DOHH2 (cell line): ENCODE results near the gene MEOX1.

ENCODE experiments used
- H3F3A ChIP-seq: fragments of 200-600 bp; sonication (generic), shearing (Covaris generic); 2 replicates; pipeline ENCODE4 v1.6.0; 2016; ENCODE audit warnings: antibody characterized with exemption, mild to moderate bottlenecking; ENCODE audit not compliant: control insufficient read depth, insufficient read depth
- H3K27ac ChIP-seq: fragments of 200-600 bp; sonication (generic); 2 replicates; pipeline ENCODE4 v1.5.1; 2014; ENCODE audit warnings: low read depth, mild to moderate bottlenecking, low read length, moderate library complexity
- H3K27me3 ChIP-seq: fragments of 200-600 bp; sonication (generic); 2 replicates; pipeline ENCODE4 v1.6.1; 2014; ENCODE audit warnings: mild to moderate bottlenecking, low read length, mixed read lengths; ENCODE audit not compliant: control insufficient read depth
- H3K36me3 ChIP-seq: fragments of 200-600 bp; sonication (generic); 2 replicates; pipeline ENCODE4 v1.6.1; 2014; ENCODE audit warnings: mild to moderate bottlenecking, low read length, moderate library complexity, mixed read lengths; ENCODE audit not compliant: control insufficient read depth
- H3K4me1 ChIP-seq: fragments of 200-600 bp; sonication (generic); 2 replicates; pipeline ENCODE4 v1.6.1; 2014; ENCODE audit warnings: mild to moderate bottlenecking, low read length, mixed read lengths; ENCODE audit not compliant: control insufficient read depth
- H3K4me2 ChIP-seq: fragments of 200-600 bp; sonication (generic); 2 replicates; pipeline ENCODE4 v1.6.0; 2014; ENCODE audit warnings: mild to moderate bottlenecking, low read length, moderate library complexity
- H3K4me3 ChIP-seq: fragments of 200-600 bp; sonication (generic); 2 replicates; pipeline ENCODE4 v1.5.1; 2014; ENCODE audit warnings: mild to moderate bottlenecking, low read length, mixed read lengths
- H3K79me2 ChIP-seq: fragments of 200-600 bp; sonication (generic); 2 replicates; pipeline ENCODE4 v1.6.1; 2014; ENCODE audit warnings: mild to moderate bottlenecking, low read length, mixed read lengths; ENCODE audit not compliant: control insufficient read depth
- H3K9me2 ChIP-seq: fragments of 200-600 bp; sonication (generic); replicated peaks from 2 replicates; pipeline ENCODE4 v1.6.1; 2014; ENCODE audit warnings: mild to moderate bottlenecking, low read length, mixed read lengths; ENCODE audit not compliant: control insufficient read depth
- H3K9me3 ChIP-seq: fragments of 200-600 bp; sonication (generic); 2 replicates; pipeline ENCODE4 v1.6.1; 2014; ENCODE audit warnings: antibody characterized with exemption, low read length, mixed read lengths; ENCODE audit not compliant: control insufficient read depth, insufficient read depth
- H4K20me1 ChIP-seq: fragments of 200-600 bp; sonication (generic); 2 replicates; pipeline ENCODE4 v1.6.0; 2014; ENCODE audit warnings: low read depth, mild to moderate bottlenecking, antibody characterized with exemption, low read length, moderate library complexity; ENCODE audit not compliant: control insufficient read depth, insufficient read depth
- EZH2phosphoT487 ChIP-seq: fragments of 200-600 bp; sonication (generic); IDR thresholded peaks from 2 replicates; pipeline ENCODE4 v1.6.1; 2017; ENCODE audit warnings: borderline replicate concordance, mild to moderate bottlenecking, antibody characterized with exemption, low read length, moderate library complexity, mixed read lengths
- TF ChIP-seq, protein P1 (sequence below): fragments of 200-600 bp; sonication (generic); IDR thresholded peaks from one replicate; pipeline ENCODE4 v1.5.1; 2014; ENCODE audit warnings: antibody characterized with exemption, mild to moderate bottlenecking, low read depth, low read length; ENCODE audit not compliant: poor library complexity, severe bottlenecking

MEOX1 gene

DNA sequence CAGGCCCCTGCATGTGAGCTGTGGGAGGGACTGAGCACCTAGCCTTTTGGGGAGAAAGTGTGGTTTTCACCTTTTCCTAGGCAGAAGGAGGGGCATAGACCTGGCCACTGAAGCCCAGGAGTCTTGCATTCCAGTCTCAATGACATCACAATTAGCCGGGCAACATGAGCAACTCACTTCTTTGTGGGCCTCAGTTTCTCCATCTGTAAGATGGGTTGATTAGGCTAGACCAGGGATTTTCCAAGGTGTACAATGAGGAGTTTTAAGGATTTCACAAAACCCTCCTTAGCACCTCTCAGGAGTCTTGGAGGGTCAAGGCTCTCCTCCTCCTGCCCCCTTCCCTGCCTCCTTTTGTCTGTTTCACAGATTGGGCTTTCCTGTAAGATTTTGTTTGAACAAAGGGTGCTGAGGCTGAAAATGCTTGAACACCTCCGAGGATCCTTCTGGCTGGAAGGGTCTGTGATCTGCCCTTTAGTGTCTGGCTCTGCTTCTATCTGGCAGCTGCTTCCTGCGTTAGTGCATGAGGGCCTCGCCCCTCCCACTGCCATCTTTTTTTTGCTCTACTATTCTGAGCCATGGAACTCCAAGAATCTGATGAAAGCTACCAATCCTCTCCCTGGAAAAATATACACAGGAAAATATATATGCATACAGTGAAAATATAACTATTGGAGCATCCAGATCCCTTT, 63.2 kb downstream of the MEOX1 start:
- no peaks in the 10 kb centered on the region for H3K79me2 ChIP-seq
- no peak overlapping the region for H3K4me3 ChIP-seq
- no peaks in the 10 kb centered on the region for H3K9me2 ChIP-seq
- no peaks in the 10 kb centered on the region for H3K4me1 ChIP-seq
- no peaks in the 10 kb centered on the region for H3K9me3 ChIP-seq
- H3F3A ChIP-seq: no peaks in the 10 kb centered on the region
- H3K27ac ChIP-seq: no peak overlapping the region
- peaks cover 2% of the 10 kb centered on the region; the same call in 1 of the 2 replicates for H3K27me3 ChIP-seq
- H4K20me1 ChIP-seq: no peaks in the 10 kb centered on the region
- TF ChIP-seq, protein P1, sequence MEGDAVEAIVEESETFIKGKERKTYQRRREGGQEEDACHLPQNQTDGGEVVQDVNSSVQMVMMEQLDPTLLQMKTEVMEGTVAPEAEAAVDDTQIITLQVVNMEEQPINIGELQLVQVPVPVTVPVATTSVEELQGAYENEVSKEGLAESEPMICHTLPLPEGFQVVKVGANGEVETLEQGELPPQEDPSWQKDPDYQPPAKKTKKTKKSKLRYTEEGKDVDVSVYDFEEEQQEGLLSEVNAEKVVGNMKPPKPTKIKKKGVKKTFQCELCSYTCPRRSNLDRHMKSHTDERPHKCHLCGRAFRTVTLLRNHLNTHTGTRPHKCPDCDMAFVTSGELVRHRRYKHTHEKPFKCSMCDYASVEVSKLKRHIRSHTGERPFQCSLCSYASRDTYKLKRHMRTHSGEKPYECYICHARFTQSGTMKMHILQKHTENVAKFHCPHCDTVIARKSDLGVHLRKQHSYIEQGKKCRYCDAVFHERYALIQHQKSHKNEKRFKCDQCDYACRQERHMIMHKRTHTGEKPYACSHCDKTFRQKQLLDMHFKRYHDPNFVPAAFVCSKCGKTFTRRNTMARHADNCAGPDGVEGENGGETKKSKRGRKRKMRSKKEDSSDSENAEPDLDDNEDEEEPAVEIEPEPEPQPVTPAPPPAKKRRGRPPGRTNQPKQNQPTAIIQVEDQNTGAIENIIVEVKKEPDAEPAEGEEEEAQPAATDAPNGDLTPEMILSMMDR: no peak
- no peak for TF ChIP-seq EZH2phosphoT487
- H3K4me2 ChIP-seq: no peak overlapping the region
- no peaks in the 10 kb centered on the region for H3K36me3 ChIP-seq

DNA sequence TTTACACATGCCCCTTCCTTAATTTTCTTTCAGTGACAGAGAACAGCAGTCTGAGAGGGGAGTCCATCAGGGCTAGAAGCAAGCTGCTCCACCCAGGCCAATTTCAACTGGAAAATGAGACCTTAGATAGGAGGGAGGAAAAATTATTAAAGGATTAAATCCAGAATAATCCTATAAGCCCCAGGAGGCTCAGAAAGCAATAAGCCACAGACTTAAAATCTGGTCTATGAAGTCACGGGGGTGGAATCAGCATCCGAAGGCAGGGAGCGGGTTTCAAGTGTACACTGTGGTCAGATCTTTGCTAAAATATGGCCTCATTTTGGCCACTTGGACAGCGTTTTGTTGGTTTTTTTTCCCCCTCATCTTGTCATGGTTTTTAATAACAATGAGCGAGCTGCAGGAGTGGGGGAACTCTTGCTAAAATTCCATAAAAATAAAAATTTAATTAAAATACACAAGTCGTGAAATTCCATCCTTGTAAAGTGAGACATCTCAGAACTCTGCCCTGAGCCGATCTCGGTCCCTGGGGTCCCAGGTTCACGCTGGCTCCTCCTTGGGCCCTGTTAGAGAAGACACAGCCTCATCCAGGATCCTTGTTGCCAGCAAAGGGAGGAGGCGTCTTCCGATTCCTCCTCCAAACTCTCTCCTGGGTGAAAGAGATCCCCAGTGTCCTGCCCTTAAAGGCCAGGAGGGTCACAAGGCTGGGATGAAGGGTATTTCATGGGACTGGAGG, 63.9 kb downstream of the MEOX1 start:
- no peaks in the 10 kb centered on the region for H3K4me1 ChIP-seq
- H4K20me1 ChIP-seq: no peaks in the 10 kb centered on the region
- no peaks in the 10 kb centered on the region for H3K9me3 ChIP-seq
- H3K4me2 ChIP-seq: no peak overlapping the region
- no peaks in the 10 kb centered on the region for H3K36me3 ChIP-seq
- TF ChIP-seq, protein P1: no peak
- no peak for TF ChIP-seq EZH2phosphoT487
- no peaks in the 10 kb centered on the region for H3F3A ChIP-seq
- peaks cover 2% of the 10 kb centered on the region; the same call in 1 of the 2 replicates for H3K27me3 ChIP-seq
- no peaks in the 10 kb centered on the region for H3K79me2 ChIP-seq
- H3K27ac ChIP-seq: no peak overlapping the region
- H3K9me2 ChIP-seq: no peaks in the 10 kb centered on the region
- H3K4me3 ChIP-seq: no peak overlapping the region

DNA sequence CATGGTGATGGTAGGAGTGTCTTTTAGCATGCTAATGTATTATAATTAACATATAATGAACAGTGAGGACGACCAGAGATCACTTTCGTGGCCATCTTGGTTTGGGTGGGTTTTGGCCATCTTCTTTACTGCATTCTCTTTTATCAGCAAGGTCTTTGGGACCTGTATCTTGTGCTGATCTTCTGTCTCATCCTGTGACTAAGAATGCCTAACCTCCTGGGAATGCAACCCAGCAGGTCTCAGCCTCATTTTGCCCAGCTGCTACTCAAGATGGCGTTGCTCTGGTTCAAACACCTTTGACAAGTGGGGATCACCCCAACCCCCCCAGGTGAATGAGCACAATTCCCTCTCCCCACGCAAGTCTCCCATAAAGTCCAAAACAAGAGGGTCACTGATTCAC, 66.3 kb downstream of the MEOX1 start:
- Histone ChIP-seq H3K79me2 (no peaks in the 10 kb centered on the region), H3K9me3 (no peaks in the 10 kb centered on the region), H3K27ac (no peak overlapping the region), H4K20me1 (no peaks in the 10 kb centered on the region), H3K4me2 (no peak overlapping the region), H3K9me2 (no peaks in the 10 kb centered on the region), H3F3A (no peaks in the 10 kb centered on the region), H3K36me3 (no peaks in the 10 kb centered on the region), H3K4me1 (no peaks in the 10 kb centered on the region), H3K27me3 (peaks cover 2% of the 10 kb centered on the region; the same call in 1 of the 2 replicates), H3K4me3 (no peak overlapping the region)
- TF ChIP-seq, protein P1: no peak
- TF ChIP-seq EZH2phosphoT487: no peak
